Stimulated activated CD4-positive, alpha-beta T cell treated with anti-CD3 and anti-CD28 coated beads, TNF-alpha, amount 100 ng/mL, for 48 hours (primary cell): Measurements from ENCODE around the gene KLLN.
"Not testable (repeated sequence)": the region's sequence is repeated elsewhere in the genome, so short reads cannot be mapped to it uniquely, and the experiment has no call there.

Experiments
- DNase-seq, 3 donors: peaks; one replicate each; pipeline ENCODE4 v3.0.0-alpha.2; 2020; ENCODE audit warnings: low read depth in 3 of 3

The KLLN gene

DNA sequence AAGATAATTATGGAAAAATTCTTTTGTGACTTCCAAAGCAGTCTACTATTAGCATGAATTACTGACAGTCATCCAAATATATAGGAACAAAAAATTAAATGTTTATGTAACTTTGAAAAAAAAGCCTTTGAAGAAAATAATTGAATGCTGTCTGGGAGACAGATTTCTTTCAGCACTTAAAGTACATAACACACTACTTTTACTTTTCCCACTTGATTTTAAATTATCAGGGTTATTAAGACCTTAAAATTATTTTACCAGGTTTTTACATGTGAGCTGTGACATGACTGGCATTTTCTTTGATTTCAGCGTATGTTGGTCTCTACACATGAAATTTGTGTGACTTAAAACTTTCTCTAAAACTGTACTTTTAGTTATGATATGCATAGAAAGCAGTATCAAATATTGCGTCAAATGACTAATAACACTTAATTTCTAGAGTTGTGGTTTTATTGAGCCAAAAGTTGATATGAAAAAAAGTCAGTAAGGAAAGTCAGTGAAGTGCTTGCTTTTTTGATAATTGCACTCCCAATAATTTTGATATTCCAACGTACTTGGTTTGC, 3.2 kb upstream of the KLLN start:
- no peak for DNase-seq

DNA sequence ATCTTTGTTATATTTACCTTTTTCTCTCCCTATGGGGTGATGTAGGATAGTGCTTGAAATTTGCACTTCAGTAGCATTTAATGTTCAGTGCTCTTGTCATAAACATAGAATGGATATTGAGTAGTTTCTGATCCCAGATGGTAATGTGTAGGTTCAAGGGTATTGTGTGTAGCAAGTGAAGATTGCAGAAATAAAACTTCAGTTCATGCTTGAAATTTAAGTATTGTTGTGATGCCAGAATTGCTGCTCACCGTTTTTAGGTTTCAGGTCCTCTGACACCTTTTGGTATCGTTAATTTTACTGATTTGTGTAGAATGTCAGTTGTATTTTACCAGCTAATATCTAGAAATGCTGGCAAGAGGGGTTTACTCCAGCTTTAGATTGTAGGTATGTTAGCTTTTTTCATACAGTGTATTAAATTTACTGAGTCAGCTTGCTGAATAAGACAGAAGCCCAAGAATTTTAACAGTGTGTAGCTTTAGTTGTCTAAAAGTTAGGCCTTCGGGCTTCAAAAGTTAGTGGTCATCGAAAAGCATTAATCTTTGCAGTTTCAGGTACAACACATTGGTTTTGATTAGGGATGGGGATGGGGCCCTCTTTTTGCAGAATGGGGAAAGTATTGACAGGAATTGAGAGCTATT, 2.0 kb upstream of the KLLN start:
- no peak for DNase-seq

DNA sequence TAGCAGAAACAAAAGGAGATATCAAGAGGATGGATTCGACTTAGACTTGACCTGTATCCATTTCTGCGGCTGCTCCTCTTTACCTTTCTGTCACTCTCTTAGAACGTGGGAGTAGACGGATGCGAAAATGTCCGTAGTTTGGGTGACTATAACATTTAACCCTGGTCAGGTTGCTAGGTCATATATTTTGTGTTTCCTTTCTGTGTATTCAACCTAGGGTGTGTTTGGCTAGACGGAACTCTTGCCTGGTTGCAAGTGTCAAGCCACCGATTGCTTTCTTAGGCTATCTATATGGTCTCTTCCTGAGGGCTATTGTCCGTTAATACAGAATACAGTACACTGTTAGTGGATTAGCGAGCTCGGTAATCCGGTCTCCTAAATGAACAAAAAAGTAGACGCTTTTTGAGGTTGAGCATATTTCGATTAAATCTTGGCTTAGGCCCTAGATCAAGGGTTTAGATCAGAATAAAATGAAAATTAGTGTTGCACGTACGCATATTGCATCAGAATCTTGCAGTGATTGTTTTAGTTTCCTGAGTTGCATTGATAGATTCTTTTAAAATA, 1.2 kb upstream of the KLLN start:
- no peak for DNase-seq

DNA sequence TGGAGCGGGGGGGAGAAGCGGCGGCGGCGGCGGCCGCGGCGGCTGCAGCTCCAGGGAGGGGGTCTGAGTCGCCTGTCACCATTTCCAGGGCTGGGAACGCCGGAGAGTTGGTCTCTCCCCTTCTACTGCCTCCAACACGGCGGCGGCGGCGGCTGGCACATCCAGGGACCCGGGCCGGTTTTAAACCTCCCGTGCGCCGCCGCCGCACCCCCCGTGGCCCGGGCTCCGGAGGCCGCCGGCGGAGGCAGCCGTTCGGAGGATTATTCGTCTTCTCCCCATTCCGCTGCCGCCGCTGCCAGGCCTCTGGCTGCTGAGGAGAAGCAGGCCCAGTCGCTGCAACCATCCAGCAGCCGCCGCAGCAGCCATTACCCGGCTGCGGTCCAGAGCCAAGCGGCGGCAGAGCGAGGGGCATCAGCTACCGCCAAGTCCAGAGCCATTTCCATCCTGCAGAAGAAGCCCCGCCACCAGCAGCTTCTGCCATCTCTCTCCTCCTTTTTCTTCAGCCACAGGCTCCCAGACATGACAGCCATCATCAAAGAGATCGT, 690 bp upstream of the KLLN start:
- peak in 1 of 3 donors; percentile 17 for DNase-seq

DNA sequence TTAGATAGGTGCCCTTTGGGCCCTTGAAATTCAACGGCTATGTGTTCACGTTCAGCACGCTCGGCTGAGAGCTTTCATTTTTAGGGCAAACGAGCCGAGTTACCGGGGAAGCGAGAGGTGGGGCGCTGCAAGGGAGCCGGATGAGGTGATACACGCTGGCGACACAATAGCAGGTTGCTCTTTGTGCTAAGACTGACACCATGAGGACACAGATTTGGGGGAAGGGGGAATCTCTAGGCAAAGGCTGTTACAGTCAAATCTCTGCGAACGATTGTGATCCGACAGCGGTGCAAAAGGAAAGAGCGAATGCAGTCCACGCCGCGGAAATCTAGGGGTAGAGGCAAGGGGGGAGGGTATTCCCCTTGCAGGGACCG, 667 bp downstream of the KLLN start:
- DNase-seq: peak in 1 of 3 donors; percentile 38

DNA sequence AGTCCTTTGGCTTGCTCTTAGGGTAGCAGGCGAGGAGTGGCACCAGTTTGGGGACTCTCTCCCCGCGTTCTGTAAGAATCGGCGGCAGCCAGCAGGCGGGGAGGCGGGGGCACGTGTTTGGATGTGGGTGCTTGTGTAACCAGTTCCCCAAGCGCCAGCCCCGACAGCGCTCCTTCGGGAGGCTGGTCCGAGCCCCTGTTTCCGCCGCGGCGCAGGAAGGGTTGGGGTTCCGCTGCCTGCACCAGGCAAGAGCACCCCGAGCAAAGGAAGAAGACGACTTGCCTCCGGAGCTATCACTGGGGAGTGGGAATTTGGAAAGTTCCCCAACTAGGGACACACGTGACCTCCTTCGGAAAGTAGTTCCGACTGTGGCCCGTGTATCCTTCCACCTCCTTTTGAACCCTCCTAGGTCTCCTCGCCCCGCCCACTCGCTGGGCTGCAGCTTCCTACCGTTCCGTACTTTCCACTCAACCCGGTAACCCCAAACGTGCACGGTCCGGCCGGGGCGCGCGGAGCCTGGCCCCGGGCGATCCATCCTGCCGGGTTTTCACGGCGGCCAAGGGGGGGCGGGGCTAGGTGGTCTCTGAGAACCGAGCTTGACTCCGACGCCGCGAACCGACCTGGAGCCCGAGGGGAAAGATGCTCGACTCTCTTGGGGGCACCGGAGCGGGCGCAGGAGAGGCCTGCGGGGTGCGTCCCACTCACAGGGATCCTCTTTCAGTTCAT, 1.2 kb downstream of the KLLN start:
- peak; percentile 84 to 90 (median 87) for DNase-seq

DNA sequence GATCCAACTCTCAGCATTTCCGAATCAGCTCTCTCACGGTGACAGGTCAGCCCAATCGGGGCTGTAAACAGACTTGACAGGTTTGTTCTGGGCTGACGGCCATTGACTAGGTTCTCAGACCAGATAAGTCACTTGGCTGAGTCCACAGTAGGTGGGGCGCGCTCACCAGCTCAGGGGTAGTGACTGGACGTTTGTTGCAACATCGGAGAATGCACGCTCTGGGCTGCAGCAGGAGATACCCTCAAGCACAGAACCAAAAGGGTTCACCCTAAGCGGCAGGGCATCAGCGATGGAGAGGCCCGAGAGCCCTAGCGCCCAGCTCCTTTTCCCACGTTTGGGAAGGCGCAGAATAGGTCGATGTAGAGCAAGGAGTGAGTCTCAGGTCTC, 1.8 kb downstream of the KLLN start:
- DNase-seq: no peak

DNA sequence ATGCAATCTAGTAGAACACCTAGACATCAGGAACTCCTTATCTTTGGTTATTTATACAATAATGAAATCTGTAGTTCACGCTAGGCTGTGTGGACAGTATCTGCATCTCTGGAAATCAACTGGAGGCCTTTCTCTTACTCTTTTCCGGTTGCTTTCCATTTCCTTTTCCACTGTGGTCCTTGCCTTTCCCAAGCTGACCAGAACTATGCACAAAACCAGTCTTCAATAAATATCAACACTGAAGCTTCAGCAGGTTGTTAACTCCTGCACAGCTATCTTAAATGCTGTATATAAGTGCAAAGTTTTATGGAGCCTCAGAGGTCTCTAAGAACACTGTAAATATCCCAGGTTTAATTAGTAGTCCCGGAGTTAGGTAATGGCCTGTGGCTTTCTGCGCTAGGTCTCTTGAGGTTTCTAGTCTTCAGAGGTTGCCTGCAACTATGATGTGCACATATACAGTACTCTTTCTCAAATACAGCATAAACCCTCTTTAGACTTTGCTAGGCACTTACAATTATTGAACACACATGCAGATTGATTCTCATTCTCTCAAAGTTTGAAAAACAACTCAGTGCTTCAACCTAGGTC, 2.4 kb downstream of the KLLN start:
- no peak for DNase-seq

DNA sequence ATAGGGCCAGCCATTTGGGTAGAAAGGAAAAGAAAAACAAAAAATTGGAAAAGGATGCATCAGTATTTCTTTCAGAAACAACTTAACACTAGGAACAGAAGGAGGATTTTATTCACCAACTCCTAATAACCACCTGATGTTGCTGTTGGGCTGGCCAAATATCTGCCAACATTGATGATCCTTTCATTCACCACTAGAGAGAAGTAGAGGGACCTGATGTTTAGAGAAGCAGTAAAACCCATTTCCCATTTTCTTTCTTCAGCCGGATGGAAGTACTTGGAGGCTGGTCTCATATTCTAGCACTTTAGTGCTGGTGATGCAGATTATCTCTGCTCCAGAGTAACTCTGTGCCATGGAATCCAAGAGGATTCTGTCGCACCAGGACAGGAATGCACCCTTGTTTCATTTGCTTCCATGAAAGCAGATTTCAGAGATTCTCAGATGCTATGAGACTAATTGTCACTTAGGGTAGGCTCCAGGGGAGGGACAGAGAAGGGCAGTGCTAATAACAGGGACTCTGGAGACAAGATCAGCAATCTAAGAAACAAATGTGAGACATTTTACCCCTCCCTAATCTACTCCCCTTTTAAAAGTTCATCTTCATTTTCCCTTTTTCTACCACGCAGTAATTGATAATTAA, 3.1 kb downstream of the KLLN start:
- DNase-seq: no peak

DNA sequence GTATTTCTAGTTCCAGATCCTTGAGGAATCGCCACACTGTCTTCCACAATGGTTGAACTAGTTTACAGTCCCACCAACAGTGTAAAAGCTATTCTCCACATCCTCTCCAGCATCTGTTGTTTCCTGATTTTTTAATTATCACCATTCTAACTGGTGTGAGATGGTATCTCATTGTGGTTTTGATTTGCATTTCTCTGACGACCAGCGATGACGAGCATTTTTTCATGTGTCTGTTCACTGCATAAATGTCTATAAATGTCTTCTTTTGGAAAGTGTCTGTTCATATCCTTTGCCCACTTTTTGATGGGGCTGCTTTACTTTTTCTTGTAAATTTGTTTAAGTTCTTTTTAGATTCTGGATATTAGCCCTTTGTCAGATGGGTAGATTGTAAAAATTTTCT, 7.7 kb downstream of the KLLN start:
- not testable (repeated sequence) for DNase-seq

DNA sequence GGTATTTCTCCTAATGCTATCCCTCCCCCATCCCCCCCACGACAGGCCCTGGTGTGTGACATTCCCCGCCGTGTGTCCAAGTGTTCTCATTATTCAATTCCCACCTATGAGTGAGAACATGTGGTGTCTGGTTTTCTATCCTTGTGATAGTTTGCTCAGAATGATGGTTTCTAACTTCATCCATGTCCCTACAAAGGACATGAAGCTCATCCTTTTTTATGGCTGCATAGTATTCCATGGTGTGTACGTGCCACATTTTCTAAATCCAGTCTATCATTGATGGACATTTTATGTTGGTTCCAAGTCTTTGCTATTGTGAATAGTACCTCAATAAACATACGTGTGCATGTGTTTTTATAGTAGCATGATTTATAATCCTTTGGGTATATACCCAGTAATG, 8.1 kb downstream of the KLLN start:
- not testable (repeated sequence) for DNase-seq

DNA sequence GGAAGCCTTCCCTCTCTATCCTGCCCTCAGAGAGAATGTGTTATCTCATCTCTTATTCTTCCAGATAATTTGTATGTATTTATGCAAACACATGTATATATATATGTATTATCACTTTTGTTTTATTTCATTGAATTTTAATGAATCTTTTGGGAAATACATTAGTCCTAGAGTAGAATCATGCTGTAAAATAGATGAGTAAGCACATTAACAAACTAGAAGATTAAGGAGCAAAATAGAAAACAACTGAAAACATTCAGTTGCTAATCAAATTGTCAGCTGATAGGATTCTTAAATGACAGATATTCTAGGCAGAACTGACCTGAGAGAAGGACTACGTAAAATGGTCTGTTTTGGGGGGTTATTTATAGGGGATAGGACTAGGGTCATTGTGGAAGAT, 11.2 kb downstream of the KLLN start:
- no peak for DNase-seq

DNA sequence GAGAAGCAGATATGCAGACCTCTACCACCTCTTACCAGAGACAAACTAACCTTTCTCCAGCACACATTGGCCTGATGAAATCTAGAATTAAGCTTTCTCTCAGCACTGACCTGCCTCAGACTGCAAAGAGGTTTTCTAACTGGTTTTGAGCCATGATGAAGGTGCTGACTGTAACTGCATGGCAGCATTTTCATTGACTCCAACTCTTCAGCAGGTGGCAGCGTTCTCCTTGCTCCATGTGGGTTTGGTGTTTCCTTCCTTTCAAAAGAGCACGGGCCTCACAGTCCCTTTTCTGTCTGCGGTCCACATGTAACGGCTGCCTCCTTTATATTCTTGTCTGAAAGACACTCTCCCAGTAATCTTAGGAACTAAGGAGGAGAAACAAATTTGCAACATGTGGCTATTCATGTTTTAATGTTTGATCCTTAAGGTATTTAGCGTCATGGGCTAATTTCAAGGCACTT, 12.6 kb downstream of the KLLN start:
- DNase-seq: peak in 2 of 3 donors; percentile 21 to 31

DNA sequence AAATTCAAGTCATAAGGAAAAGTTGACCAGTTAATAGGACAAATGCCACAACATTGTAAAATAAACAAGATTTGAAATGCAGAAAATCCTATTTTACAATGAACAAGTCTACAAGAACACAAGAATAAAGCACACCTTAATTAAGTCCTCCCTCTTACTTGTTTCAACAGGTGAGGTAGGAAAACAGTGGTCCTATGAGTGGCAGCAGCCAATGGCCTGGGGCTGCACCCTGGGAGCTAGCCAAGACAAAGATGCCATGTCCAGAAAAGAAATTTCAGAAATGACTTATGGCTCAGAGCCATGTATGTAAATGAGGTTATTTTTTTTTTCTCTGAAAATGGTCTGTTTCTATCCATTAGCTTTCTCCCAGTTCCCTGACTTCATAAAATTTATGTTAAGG, 14.3 kb downstream of the KLLN start:
- DNase-seq: no peak

DNA sequence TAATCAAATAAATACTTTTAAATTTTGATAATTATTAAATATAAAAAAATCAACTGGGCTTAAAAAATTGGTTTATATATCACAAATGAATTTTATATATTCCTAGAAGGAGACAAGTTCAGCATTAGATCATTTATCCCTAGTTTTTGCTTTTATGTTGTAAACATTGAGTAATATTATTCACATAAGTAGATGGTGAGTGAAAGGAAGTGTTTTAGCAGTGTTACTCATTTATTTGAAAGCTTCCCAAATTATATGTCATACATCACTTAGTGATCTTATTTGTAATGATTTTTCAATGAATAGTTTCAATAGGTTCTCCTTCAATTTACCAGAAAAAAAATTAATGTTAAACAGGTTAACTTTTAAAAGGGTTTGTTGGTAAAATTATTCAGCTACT, 15.8 kb downstream of the KLLN start:
- DNase-seq: no peak

DNA sequence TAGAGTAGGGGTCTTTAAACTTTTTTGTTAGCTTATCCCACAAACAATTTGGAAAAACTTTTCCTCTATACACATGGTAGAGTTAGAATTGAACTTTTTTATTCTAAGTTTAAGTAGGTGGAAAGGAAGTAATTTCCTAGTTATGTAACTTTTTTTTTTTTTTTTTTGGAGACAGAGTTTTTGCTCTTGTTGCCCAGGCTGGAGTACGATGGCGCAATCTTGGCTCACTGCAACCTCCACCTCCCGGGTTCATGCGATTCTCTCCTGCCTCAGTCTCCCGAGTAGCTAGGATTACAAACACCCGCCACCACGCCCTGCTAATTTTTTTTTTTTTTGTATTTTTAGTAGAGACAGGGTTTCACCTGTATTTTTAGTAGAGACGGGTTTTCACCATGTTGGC, 16.6 kb downstream of the KLLN start:
- DNase-seq: not testable (repeated sequence)

DNA sequence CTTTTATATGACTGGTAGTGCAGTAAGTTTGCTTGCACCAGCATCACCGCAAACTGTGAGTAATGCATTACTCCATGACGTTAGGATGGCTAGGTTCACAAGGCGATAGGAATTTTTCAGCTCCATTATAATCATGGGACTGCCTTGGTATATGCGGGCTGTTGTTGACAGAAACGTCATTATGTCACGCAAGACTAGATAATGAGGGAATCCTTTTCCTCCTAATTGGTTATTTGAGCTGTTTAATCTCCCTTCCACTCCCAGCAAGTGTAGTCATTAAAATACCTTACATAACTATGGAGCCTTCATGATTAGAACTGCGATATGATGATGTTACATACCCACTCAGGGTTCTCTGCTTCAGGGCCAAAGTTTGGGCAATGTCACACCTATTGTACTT, 17.3 kb downstream of the KLLN start:
- no peak for DNase-seq

DNA sequence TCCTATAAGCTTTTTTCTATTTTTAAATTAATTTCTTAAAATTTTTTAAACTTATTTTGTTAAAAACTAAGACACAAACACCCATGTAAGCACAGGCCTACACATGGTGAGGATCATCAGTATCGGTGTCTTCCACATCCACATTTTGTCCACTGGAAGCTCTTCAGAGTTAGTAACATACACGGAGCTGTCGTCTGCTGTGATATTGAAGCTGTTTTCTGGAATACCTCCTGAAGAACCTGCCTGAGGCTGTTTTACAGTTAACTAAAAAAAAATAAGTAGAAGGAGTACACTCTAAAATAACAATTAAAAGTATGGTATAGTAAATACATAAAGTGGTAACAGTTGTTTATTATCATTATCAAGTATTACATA, 17.7 kb downstream of the KLLN start:
- DNase-seq: no peak

DNA sequence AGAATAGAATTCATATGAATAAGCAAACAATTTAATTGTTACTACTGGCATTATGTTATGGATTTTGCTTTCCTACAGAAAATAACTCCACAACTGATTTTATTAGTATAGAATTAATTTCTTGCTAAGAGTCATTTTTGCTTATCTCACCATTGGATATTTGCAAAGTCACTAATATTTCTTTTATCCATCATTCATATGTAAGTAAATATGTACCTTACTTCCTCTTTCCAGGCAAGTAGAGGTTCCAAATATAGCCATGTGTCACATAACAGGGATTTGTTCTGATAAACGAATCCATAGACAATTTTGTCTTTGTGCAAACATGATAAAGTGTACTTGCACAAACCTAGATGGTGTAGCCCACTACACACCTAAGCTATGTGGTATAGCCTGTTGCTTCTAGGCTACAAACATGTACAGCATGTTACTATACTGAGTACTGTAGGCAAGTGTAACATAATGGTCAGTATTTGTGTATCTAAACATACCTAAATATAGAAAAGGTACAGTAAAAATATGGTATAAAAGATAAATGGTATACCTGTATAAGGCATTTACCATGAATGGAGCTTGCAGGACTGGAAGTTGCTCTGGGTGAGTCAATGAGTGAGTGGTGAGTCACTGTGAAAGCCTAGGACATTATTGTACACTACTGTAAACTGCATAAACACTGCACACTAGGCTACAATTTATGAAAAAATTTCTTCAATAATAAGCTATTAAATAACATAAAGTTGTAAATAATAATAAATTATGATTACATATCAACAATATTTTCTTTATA, 18.3 kb downstream of the KLLN start:
- DNase-seq: no peak

DNA sequence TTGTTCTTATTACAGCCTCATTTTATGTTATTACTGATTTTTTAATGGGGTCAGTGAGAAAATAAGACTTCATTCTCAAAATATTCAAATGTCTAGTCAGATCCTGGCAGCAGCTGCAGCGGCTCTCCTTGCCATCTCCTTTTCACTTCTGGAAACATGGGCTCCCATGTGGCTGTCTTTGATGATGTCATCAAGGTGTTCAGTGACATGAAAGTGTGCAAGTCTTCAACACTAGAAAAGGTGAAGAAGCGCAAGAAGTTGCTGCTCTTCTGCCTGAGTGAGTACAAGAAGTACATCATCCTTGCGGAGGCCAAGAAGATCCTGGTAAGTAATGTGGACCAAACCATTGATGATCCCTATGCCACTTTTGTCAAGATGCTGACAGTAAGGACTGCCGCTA, 19.6 kb downstream of the KLLN start:
- no peak for DNase-seq
